GM19452 (cell line): ENCODE data around the gene USP9X.
"Not testable (repeated sequence)": the region's sequence is repeated elsewhere in the genome, so short reads cannot be mapped to it uniquely, and the experiment has no call there.

Experiments
- ATAC-seq: cut with Tn5 transposase; IDR thresholded peaks from one replicate; pipeline ENCODE4 v1.9.1; 2021; ENCODE audit not compliant: unreplicated experiment

USP9X gene, protein sequence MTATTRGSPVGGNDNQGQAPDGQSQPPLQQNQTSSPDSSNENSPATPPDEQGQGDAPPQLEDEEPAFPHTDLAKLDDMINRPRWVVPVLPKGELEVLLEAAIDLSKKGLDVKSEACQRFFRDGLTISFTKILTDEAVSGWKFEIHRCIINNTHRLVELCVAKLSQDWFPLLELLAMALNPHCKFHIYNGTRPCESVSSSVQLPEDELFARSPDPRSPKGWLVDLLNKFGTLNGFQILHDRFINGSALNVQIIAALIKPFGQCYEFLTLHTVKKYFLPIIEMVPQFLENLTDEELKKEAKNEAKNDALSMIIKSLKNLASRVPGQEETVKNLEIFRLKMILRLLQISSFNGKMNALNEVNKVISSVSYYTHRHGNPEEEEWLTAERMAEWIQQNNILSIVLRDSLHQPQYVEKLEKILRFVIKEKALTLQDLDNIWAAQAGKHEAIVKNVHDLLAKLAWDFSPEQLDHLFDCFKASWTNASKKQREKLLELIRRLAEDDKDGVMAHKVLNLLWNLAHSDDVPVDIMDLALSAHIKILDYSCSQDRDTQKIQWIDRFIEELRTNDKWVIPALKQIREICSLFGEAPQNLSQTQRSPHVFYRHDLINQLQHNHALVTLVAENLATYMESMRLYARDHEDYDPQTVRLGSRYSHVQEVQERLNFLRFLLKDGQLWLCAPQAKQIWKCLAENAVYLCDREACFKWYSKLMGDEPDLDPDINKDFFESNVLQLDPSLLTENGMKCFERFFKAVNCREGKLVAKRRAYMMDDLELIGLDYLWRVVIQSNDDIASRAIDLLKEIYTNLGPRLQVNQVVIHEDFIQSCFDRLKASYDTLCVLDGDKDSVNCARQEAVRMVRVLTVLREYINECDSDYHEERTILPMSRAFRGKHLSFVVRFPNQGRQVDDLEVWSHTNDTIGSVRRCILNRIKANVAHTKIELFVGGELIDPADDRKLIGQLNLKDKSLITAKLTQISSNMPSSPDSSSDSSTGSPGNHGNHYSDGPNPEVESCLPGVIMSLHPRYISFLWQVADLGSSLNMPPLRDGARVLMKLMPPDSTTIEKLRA (N-terminal part only)

DNA sequence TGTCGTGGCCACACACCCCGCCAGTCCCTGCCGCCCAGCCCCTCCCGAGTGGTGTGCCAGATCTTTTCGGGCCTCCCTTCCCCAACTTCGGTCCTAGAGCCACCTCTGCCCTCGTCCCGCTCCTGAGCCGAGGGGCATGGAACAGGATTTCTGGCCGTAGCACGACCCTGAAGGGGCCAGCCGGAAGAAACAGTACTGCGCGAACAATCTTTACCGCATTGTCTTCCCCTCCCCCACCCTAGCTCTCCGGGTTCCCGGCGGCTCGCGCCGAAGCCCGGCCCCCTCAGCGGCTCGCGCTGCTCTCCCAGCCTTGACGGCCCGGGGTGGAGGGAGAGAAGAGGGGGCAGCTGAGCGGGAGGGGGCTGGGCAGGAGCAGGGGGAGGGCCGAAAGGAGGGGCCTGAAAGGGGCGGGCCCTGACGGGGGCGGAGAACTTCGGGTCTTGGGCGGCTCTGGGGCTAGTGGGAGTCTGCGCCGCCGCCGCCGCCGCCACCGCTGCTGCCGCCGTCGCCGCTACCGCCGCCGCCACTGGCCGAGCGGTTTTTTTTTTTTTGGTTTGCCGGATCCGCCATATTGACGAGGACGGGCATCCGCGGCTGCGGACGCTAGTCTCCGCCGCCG, at the start of gene USP9X:
USP9X (plus strand) TSS at position 553 of the 619 bp plus-strand sequence. CDS start 38,184 bp downstream, outside the sequence.
- ATAC-seq: peak; percentile 47

DNA sequence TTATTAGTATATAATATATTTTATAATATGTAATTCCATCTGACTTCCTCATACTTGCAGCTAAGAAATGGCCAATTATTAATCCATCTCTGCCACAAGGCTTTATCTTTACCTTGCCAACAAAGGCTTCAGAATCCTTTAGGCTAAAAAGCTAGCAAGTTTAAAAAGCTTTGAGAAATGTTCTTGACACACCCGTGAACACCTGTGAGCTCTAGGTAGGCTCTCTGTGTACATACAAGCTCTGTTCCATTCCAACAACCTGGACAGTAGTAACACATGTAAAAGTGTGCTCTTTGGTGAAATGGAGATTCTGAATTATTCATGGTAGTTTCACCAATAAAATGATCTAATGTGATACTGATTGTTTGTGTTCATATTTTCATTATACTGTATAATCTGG, 49.7 kb upstream of the USP9X start:
- no peak for ATAC-seq

DNA sequence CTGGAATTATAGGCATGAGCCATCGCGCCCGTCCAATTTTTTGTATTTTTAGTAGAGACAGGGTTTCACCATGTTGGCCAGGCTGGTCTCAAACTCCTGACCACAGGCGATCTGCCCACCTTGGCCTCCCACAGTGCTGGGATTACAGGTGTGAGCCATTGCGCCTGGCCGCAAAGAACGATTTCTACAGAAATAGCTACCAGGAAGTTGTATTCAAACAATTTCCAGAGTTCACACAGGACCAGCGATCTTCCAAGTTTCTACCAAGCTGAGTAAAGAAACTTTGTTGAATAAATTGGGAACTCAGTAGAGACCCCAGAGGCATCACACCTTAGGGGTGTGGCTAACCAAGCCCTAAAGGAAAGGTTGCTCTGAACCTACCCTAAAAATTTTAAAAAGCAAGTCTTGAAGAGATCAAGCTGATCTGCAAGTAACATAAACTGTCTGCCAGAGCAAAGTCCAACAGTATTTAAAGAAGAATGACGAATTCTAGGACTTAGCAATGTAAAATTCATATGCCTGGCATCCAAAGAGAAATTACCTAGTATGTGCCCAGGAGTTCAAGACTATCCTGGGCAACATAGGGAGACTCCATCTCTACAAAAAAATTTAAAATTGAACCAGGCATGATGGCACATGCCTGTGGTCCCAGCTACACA, 48.4 kb upstream of the USP9X start:
- ATAC-seq: no peak

DNA sequence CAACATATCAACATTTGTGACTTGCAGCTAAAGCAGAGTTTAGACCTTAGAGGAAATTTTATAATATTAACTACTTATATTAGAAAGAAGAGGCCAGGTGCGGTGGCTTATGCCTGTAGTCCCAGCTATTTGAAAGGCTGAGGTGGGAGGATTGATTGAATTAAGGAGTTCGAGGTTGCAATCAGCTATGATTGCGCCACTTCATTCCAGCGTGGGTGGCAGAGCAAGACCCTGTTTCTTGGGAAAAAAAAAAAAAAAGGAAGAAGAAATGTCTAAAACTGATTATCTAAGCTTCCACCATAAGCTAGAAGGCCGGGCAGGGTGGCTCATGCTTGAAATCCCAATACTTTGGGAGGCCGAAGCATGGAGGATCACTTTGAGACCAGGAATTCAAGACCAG, 42.0 kb upstream of the USP9X start:
- ATAC-seq: no peak

DNA sequence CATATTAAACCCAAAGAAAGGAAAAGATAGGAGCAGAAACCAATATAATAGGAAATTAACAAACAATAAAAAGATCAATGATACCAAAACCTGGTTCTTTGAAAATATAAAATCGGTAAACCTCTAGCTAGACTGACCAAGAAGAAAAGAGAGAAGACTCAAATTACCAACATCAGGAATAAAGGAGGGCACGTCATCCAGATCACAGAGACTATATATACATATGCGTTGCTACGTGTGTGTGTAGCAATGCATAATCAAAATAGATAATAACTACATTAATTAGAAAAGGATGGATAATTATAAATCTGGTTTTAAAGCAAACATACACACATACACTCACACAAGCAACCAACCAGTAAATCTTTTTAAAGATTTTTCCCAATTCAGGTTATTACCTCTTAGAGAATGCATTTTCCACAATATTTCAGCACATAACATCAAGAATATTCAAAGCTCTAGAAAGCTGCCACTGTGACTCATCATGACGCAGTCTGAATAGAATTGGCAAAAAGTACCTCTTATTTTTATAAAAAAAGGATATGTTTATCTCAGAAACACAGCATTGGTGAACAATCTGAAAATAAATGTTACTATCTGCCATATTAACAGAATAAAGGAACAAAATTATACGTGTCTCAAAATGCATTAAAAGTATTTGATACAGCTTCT, 41.4 kb upstream of the USP9X start:
- ATAC-seq: no peak

DNA sequence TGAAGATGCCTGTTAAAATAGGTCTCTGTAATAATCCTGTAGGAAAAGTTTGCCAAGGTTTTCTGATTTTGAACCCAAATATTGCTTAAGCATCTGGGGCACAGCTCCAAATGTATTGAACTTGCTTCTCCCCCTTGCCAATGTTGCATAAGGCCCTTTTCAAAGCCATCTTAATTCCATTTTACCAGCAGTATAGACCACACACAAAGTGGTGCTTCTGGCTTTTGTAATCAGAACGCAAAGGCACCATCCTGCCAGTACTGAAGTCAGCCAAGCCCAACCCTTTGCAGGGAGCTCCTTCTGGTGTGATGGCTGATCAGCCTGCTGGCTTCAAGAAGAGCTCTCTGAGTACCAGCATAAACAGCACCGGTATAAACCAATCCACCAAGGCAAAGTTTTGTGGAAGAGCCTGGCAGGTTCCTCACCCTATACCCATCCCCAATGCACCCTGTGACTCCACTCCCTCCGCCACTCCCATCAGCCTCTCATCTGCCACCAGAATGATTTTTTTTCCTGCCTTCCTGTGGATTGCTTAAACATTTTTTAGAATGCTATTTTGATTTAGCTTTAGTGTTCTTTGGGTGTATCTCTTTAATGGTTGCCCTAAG, 39.2 kb upstream of the USP9X start:
- no peak for ATAC-seq

DNA sequence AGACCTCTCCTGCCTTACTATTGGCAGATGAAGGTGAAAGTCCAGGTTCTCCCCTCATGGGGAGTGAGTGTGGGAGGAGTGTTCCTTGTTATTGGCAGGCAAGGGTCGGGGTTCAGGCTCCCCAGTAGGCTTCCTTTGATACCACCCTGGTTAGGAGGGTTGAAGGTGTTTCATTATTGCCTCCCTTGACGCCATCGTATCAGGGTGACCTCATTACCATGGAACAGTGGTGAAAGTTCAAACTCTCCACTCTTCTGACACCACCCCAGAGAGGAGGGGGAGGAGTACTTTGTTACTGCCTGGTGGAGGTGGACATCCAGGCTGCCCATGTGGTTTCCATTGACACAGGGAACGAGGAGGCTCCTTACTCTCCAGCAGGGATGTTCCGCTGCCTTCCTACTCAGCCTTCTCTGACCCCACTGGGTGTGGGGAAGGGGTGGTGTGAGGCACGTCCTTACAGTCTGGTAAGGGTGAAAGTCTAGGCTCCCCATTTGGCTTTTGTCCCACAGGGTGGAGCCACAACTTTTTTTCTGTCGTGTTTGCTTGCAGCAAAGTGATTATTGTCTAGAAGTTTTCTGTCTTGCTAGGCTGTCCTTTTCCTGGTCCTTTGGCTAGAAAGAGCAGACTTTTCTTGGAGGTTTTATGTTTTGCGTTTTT, 37.2 kb upstream of the USP9X start:
- no peak for ATAC-seq

DNA sequence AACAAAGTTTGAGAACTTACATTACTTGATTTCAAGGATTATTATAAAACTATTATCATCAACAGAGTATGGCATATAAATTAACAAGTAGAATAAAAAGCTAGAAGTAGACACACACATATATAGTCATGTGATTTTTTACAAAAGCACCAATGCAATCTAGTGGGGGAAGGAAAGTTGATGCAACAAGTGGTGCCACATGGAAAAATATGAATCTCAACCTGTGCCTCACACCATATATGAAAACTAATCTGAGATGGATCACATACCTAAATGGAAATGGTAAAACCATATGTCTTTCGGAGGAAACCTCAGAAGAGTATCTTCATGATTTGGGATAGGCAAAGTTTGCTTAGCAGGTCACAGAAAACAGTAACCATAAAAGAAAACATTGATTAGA, 34.9 kb upstream of the USP9X start:
- ATAC-seq: no peak

DNA sequence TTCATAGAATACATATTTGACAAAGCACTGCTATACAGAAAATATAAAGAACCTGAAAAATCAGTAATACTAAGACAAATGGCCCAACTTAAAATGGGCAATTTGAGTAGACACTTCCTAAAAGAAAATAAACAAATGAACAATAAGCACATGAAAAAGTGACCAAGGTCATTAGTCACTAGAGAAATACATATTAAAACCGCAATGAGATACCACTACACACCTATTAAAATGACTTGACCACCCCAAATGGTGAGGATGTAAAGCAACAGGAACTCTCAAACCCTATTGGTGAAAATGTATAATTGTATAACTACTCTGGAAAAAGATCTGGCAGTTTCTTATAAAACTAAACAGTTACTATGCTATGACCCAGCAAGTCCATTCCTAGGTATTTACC, 34.0 kb upstream of the USP9X start:
- ATAC-seq: no peak

DNA sequence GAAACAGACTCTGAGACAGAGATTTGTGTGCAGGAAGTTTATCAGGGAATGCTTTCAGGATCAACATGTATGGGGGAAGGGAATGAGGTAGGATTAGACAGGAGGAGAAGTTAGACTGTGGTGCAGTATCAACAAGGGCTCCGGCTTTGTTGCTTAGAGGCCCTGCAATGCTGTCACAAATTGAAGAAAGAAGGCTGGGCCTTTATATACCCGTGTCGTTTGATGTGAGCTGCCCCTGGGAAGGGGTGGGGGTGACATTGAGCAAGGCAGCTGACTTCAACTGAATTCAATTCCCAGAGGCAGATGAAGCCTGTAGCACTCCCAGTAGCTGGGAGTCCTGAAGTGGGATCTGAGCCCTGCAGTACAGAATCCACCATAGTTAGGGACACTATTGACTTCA, 29.5 kb upstream of the USP9X start:
- no peak for ATAC-seq

DNA sequence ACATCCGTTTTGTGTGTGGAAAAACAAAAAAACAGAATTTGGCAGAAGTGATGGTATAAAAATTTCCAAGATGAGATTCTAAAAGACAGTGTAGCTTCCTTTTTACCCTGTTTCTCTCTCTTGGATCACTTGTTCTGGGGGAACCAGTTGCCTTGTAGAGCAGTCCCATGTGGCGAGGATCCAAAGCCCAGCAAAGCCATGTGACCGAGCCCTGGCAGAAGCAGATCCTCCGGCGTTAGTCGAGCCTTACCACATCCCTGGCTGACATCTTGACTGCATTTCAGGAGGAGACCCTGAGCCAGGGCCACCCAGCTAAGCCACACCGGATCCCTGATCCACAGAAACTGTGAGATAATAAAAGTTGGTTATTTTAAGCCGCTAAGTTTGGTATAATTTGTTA, 22.0 kb upstream of the USP9X start:
- not testable (repeated sequence) for ATAC-seq

DNA sequence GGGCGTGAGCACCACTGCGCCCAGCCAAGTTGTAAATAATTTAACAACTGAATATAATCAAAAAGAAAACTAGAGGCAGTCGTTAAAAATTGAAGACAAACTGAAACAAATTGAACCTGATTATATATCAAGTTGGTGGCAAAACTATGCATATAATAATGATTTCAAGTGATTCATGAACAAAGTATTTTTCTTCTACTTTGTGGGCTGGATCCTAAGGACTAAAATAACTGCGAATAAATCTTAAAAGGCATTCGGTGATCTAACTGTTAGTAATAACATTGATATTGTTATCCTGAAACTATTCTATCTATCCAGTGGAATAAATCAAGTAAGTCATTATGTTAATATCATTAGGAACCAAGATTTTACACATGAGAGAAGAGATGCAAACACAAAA, 21.2 kb upstream of the USP9X start:
- no peak for ATAC-seq

DNA sequence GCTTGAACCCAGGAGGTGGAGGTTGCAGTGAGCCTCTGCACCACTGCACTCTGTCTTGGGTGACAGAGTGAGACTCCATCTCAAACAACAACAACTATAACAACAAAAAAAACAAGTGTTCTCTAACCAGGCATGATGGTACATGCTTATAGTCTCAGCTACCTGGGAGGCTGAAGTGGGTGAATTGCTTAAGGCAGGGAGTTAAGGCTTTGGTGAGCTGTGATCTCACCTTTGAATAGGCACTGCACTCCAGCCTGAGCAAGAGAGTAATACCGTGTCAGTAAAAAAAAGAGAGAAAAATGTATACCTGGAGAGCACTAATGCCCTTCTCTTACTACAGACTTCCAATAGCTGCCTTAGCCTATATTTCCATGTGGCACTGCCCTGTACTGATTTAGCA, 18.9 kb upstream of the USP9X start:
- ATAC-seq: no peak

DNA sequence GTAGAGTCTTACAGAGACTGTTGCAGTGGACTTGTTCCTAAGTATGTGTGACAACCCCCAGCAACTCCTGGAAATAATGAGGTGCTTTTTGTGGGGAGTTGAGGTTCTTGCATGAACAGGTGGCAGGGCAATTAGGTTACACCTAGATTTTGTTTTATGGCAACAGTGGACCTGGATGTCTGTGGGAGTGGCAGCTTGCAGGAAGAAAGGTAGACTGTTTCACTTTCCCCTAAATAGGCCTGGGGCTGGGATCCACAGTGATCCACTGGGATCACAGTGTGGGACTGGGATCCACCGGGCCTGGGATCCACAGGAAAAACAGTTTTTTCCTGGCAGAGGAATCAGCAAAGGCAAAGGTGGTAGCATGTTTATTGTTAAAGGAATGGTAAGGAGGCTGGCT, 18.3 kb upstream of the USP9X start:
- no peak for ATAC-seq

DNA sequence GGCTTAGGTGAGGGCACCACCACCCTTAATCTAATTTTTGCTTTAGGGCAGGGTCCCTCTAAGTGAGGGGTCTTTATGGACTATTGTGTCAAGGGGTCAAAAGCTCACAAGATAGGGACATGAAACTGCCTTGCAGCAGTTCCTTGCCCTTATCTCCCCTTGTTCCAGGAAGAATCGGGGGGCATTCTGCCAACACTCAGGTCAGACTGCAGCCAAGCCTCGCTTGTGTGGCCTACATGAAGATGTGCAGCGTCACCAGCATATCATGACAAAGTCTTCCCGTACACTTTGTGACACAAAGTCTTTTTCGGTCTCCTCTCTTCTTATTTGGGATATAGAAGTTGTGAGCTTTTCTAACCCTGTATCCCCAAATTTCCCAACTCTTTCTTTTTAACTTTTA, 17.5 kb upstream of the USP9X start:
- no peak for ATAC-seq

DNA sequence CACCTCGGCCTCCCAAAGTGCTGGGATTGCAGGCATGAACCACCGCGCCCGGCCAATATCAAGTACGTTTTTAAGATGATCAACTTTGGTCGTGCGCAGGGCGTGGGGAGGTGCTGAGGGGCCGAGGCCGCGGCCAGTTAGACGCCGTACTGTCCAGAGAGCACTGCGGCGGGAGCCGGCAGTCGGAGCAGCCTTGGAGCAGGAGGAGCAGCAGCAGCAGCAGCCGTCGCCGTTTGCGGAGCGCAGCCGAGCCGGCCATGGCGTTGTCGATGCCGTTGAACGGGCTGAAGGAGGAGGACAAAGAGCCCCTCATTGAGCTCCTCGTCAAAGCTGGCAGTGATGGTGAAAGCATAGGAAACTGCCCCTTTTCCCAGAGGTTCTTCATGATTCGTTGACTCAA, 8.5 kb upstream of the USP9X start:
- ATAC-seq: no peak

DNA sequence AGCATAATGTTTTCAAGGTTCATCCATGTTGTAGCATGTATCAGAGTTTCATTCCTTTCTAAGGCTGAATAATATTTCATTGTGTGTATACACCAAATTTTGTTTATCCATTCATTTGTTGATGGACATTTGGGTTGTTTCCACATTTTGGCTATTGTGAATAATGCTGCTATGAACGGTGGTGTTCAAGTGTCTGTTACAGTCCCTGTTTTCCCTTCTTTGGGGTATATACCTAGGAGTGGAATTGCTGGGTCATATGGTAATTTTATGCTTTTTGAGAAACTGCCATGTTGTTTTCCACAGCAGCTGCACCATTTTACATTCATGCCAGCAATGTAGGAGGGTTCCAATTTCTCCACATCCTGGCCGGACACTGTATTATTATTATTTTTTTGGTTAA, 3.4 kb upstream of the USP9X start:
- ATAC-seq: no peak

DNA sequence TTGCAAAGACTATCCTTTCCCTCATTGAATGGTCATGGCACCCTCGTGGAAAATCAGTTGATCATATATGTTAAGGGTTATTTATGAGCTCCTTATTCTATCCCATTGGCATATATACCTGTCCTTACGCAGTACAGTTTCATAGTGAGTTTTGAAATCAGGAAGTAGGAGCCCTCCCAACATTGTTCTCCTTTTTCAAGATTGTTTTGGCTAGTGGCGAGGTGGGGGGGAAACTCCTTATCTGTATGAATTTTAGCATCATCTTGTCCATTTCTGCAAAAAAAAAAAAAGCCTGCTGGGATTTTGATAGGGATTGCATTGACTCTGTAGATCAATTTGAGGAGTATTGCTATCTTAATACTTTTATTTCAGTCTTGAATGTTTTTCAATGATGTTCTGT, 2.5 kb upstream of the USP9X start:
- no peak for ATAC-seq
